ENCODE results near the gene TSPAN12. TPM values are rescaled to one million over a fixed set of nuclear protein-coding genes. Genes with fewer than 3 reads are reported as not detected.

TSPAN12 gene
- total and polyA plus RNA-seq, 2 experiments from 2014 or later: 3.7 to 9.3 TPM

DNA sequence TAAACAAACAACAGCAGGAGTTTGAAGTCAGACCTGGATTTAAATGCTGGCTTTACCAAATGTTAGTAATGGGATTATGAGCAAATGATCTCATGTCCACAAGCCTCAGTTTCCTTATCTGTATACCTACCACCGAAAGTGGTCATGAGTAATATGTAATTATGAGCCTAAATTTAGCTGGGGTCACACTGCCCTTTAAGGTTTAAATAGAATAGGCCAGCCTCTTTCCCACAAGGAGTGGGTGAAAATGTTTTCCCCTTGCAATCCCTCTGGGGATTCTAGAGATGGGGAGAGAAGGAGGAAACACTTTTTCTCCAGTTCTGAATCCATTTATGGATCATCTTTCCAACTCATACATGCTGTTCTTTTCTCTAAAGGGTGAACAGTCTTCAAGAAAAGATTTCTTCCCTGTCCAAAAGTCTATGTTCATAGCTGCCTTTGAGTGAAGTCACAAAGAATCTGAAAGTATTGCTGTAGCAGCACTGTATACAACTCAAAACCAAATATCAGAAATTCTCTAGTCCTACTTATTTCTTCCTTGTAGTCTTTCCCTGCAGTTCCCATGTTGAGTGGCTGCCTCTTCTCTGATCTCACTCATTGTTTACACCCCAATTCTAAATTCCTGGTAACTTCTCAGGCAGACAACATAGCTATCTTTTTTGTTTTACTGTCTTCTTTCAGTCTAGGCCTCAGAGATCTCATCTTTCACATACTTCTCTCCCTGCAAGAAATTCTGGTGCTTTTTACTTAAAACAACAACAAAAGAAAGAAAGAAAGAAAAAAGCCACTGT is 7.4 kb upstream of the TSPAN12 start:
- TF ChIP-seq, protein P1, sequence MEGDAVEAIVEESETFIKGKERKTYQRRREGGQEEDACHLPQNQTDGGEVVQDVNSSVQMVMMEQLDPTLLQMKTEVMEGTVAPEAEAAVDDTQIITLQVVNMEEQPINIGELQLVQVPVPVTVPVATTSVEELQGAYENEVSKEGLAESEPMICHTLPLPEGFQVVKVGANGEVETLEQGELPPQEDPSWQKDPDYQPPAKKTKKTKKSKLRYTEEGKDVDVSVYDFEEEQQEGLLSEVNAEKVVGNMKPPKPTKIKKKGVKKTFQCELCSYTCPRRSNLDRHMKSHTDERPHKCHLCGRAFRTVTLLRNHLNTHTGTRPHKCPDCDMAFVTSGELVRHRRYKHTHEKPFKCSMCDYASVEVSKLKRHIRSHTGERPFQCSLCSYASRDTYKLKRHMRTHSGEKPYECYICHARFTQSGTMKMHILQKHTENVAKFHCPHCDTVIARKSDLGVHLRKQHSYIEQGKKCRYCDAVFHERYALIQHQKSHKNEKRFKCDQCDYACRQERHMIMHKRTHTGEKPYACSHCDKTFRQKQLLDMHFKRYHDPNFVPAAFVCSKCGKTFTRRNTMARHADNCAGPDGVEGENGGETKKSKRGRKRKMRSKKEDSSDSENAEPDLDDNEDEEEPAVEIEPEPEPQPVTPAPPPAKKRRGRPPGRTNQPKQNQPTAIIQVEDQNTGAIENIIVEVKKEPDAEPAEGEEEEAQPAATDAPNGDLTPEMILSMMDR (IDR thresholded peaks at IDR 0.05; ENCODE audit: low read depth, low read length): no peak

DNA sequence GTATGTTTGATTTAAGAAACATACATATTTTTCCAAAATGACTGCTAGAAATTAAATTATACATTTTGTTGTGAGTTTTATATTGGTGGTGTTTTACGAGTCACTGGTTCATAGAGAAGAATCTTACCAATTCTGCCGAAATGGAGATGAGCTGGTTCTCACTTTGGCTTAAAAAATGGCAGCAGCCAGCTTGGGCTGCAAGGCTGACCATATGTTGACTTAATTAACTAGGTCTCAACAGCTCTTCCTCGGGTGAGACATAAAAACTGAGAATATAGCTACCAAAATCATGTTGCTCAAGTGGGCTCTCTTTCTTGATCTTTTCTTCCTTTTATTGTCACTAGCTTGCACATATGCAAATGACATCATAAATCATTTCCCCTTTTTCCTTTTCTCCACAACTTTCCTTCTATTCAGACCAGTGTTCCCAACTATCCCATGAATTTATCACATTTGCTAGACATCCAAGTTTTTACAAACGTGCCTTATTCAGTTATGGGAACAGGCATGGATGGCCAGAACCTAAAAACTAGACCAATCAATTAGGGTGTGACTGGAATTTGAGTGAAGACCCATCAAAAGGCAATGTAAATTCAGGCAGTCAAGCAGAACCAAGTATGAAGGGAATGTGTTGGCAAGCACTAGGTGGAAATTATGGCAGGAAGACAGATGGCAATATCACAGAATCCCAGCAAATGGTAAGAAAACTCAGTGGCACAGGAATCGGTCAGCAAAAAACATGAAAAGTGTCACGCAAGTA is 6.4 kb upstream of the TSPAN12 start:
- H3K36me3 ChIP-seq: no peaks in the 10 kb centered on the region
- H3K4me3 ChIP-seq: no peak overlapping the region
- H3K4me1 ChIP-seq (ENCODE audit: low read depth): no peaks in the 10 kb centered on the region
- no peak for DNase-seq (ENCODE audit: low read depth in 1 of 2, low spot score in 1 of 2)
- TF ChIP-seq, protein P1 (IDR thresholded peaks at IDR 0.05; ENCODE audit: low read depth, low read length): no peak
- no peaks in the 10 kb centered on the region for H3K9me3 ChIP-seq (ENCODE audit: low read depth)
- no peaks in the 10 kb centered on the region for H3K27me3 ChIP-seq
- no peak overlapping the region for H3K27ac ChIP-seq

More for the DNA sequence above, 7.4 kb upstream of the TSPAN12 start:
- no peak for DNase-seq (ENCODE audit: low read depth in 1 of 2, low spot score in 1 of 2)
- Histone ChIP-seq H3K36me3 (no peaks in the 10 kb centered on the region), H3K27ac (no peak overlapping the region), H3K4me3 (no peak overlapping the region), H3K27me3 (no peaks in the 10 kb centered on the region), H3K9me3 (ENCODE audit: low read depth) (no peaks in the 10 kb centered on the region), H3K4me1 (ENCODE audit: low read depth) (no peaks in the 10 kb centered on the region)

DNA sequence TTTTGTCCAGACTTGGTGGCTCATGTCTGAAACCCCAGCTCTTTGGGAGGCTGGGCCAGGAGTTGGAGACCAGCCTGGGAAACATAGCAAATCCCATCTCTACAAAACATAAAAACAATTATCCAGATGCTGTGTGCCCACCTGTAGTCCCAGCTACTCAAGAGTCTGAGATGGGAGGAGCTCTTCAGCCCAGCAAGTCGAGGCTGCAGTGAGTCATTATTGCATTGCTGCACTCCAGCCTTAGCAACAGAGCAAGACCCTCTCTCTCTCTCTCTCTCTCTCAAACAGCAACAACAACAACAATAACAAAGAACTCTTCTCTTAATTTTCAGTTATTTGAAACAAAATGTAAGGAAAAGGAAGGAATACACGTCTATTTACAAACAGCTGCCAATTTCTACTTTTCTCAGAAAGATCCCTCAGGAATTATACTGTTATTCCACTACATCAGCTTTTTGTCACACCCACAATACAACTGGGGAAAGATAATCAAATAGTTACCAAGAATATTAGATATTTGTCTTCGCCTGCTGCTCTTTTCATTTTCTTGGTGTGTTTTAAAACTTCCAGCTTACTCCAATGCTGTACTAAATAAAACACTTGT is 5.1 kb upstream of the TSPAN12 start:
- DNase-seq (ENCODE audit: low read depth in 1 of 2, low spot score in 1 of 2): peak in 1 of 2 donors; percentile 4
- Histone ChIP-seq H3K9me3 (ENCODE audit: low read depth) (no peaks in the 10 kb centered on the region), H3K4me3 (no peak overlapping the region), H3K27ac (no peak overlapping the region), H3K27me3 (no peaks in the 10 kb centered on the region), H3K4me1 (ENCODE audit: low read depth) (no peaks in the 10 kb centered on the region), H3K36me3 (no peaks in the 10 kb centered on the region)
- TF ChIP-seq, protein P1 (IDR thresholded peaks at IDR 0.05; ENCODE audit: low read depth, low read length): no peak

DNA sequence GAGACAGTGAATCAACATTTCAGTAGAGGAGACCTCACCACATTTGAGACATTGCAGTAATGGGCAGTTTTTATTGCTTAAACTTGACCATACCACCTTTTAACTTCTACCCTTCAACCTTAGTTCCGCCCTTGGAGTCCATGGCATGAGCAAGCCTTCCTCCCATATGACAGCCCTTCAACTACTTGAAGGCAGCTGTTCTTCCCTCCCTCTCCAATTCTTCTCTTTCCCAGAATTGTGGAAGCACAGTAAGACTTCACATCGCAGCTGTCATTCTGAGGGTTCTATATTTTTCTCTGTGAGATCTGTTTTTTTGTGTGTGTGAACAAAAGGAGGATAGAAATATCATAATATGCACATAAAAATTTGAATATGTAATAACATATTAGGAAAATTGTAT is 2.2 kb upstream of the TSPAN12 start:
- no peaks in the 10 kb centered on the region for H3K9me3 ChIP-seq (ENCODE audit: low read depth)
- H3K27ac ChIP-seq: no peak overlapping the region
- no peak for DNase-seq (ENCODE audit: low read depth in 1 of 2, low spot score in 1 of 2)
- no peak overlapping the region for H3K4me3 ChIP-seq
- TF ChIP-seq, protein P1 (IDR thresholded peaks at IDR 0.05; ENCODE audit: low read depth, low read length): no peak
- no peaks in the 10 kb centered on the region for H3K4me1 ChIP-seq (ENCODE audit: low read depth)
- no peaks in the 10 kb centered on the region for H3K36me3 ChIP-seq
- H3K27me3 ChIP-seq: no peaks in the 10 kb centered on the region

DNA sequence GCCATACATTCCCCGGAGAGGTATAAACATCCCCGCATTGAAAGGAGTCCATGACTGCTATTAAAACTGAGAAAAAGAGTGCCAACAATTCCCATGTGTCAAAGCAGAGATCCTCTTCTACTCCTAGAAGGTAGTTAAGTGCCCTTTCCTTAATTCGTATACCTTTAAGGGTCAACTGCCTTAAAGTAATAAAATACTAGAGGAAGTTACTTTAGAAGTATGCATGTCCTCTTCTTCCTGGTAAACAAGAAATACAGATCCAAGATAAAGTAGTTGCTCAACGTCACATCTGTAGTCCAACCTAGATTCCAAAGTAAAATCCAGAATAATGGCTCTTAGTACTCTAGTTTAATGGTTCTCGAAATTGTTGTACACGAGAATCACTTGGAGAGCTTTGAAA is 1.5 kb upstream of the TSPAN12 start:
- Histone ChIP-seq H3K27ac (no peak overlapping the region), H3K36me3 (no peaks in the 10 kb centered on the region), H3K9me3 (ENCODE audit: low read depth) (no peaks in the 10 kb centered on the region), H3K4me1 (ENCODE audit: low read depth) (no peaks in the 10 kb centered on the region), H3K27me3 (no peaks in the 10 kb centered on the region), H3K4me3 (no peak overlapping the region)
- DNase-seq (ENCODE audit: low read depth in 1 of 2, low spot score in 1 of 2): no peak
- TF ChIP-seq, protein P1 (IDR thresholded peaks at IDR 0.05; ENCODE audit: low read depth, low read length): no peak

Data from cardiac muscle cell (in vitro differentiated cells and primary cell).